A549 (cell line): ENCODE measurements around the gene TRMU.

Source experiments
- CTCF ChIP-seq: fragments of >200 bp; sonication (Bioruptor Twin); formaldehyde crosslinking; IDR thresholded peaks from 3 replicates; pipeline ENCODE4 v1.5.1; 2016
- E2F6 ChIP-seq: IDR thresholded peaks from 2 replicates; pipeline ENCODE4 v1.6.1; 2012; ENCODE audit warnings: low read depth, borderline replicate concordance
- ELK1 ChIP-seq: fragments of 150-350 bp; IDR thresholded peaks from 2 replicates; pipeline ENCODE4 v1.6.1; 2014; ENCODE audit warnings: low read depth, mild to moderate bottlenecking, low read length
- EP300 ChIP-seq, 2 experiments: fragments of >200 bp; sonication (Bioruptor Twin); formaldehyde crosslinking; IDR thresholded peaks; 2 replicates in 1 of 2; 3 replicates in 1 of 2; pipeline ENCODE4 v1.6.1; 2016 to 2017
- JUNB ChIP-seq: fragments of >200 bp; sonication (Bioruptor Twin); formaldehyde crosslinking; IDR thresholded peaks from 2 replicates; pipeline ENCODE4 v1.6.1; 2016
- POLR2A ChIP-seq: IDR thresholded peaks from 2 replicates; pipeline ENCODE4 v1.6.1; 2012; ENCODE audit warnings: mild to moderate bottlenecking, low read length
- ZFP36 ChIP-seq: fragments of 450-650 bp; IDR thresholded peaks from 2 replicates; pipeline ENCODE4 v1.6.1; 2014; ENCODE audit warnings: borderline replicate concordance; ENCODE audit not compliant: partially characterized antibody
- TF ChIP-seq, protein P1 (sequence below): IDR thresholded peaks from 2 replicates; pipeline ENCODE4 v1.6.1; 2012

DNA sequence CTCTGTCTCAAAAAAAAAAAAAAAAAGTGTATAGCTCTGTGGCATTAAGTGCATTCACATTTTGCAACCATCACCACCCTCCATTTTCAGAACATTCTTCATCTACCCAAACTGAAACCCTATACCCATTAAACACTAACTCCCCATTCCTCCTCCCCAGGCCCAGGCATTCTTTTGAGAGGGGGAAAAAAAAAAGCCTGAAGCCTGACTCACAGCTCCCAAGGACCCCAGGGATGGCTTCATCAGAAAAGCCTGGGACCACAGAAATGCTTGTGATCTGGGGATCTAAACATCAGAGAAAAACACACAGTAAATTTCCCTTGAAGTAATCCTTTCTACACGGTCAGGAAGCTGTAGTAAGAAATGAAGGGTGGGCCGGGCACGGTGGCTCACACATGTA is 49.5 kb upstream of the TRMU start:
- TF ChIP-seq CTCF (no peak), E2F6 (no peak), EP300 (IDR thresholded peaks at IDR 0.05) (no peak), POLR2A (no peak), ELK1 (no peak), JUNB (no peak), ZFP36 (no peak)
- TF ChIP-seq, protein P1, sequence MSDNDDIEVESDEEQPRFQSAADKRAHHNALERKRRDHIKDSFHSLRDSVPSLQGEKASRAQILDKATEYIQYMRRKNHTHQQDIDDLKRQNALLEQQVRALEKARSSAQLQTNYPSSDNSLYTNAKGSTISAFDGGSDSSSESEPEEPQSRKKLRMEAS: no peak
